Liver (tissue), 2 donors: ENCODE data around the gene DEAF1.

Experiments
- MAX ChIP-seq: IDR thresholded peaks from 2 replicates; pipeline ENCODE4 v1.6.1; 2016; ENCODE audit warnings: antibody characterized with exemption
- RAD21 ChIP-seq, 2 donors: IDR thresholded peaks; 2 replicates each; pipeline ENCODE4 v1.6.1; 2016; ENCODE audit warnings: antibody characterized with exemption in 2 of 2, mild to moderate bottlenecking in 2 of 2
- donor health status: healthy.

DNA sequence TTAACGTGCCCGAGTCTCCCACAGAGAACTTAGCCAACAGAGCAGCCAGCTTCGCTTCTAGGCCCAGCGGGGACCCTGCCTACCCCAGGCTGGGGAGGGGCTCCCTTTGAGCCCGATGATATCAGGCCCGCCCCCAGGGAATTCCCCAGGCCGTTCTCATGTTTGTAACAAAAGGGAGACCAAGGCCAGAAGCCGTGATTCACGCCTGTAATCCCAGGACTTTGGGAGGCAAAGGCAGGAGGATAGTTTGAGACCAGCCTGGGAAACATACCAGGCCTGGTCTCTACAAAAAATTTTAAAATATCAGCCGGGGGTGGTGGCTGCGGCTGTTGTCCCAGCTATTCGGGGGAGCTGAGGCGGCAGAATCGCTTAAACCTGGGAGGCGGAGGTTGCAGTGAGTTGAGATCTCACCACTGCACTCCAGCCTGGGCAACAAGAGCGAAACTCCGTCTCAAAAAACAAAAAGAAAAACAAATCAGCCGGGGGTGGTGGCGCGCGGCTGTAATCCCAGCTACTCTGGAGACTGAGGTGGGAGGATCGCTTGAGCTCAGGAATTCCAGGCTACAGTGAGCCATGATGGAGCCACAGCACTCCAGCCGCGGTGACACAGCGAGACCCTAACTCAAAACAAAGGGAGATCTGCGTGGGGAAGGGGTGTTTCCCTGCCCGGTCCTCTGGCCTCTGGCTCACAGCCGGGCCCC lies 56.2 kb downstream of the DEAF1 start:
- no peak for TF ChIP-seq RAD21 (IDR thresholded peaks at IDR 0.05)
- no peak for TF ChIP-seq MAX
